Colonic mucosa (tissue), 4 donors: ENCODE results near the gene TMEM248. TPM values are rescaled to one million over a fixed set of nuclear protein-coding genes. Genes with fewer than 3 reads are reported as not detected.

ENCODE experiments used
- DNase-seq: peaks from one replicate; pipeline ENCODE4 v3.0.0-alpha.2; 2020
- H3K27ac ChIP-seq: fragments of 200-600 bp; one replicate; pipeline ENCODE4 v1.8.0; 2021
- H3K27me3 ChIP-seq: fragments of 200-600 bp; one replicate; pipeline ENCODE4 v1.8.0; 2021
- H3K36me3 ChIP-seq: fragments of 200-600 bp; one replicate; pipeline ENCODE4 v1.8.0; 2021
- H3K4me1 ChIP-seq: fragments of 200-600 bp; one replicate; pipeline ENCODE4 v1.8.0; 2021; ENCODE audit warnings: mild to moderate bottlenecking
- H3K4me3 ChIP-seq: fragments of 200-600 bp; one replicate; pipeline ENCODE4 v1.8.0; 2021
- H3K9ac ChIP-seq, 2 donors: one replicate each; pipeline ENCODE4 v1.7.0; 2013; ENCODE audit warnings: control low read depth in 2 of 2, low read depth in 2 of 2, low read length in 2 of 2
- H3K9me3 ChIP-seq: fragments of 200-600 bp; one replicate; pipeline ENCODE4 v1.8.0; 2021
- intact Hi-C: fragments of 100-400 bp; cut with DNase I; formaldehyde crosslinking; loops from one replicate; pipeline ENCODE4 v1.14.1; 2022
- total RNA-seq, 2 donors: library from RNA; stranded (reverse); fragmentation: NEBNext Ultra II Directional in 1 of 2; extraction: Animal tissue kit (Norgen Biotek cat#: 25700) in 1 of 2; gene quantifications; one replicate each; pipeline ENCODE4 v1.2.1, GENCODE V29; 2021
- TF ChIP-seq, protein P1 (sequence below): fragments of 200-600 bp; IDR thresholded peaks from one replicate; pipeline ENCODE4 v1.8.0; 2022; ENCODE audit warnings: antibody characterized with exemption, mild to moderate bottlenecking
- donor health status: healthy.
- donor health status: DM: no; HTN: no; CAD: no.
- donor health status: DM: no; HTN: no; CAD: no.

The TMEM248 gene
- total RNA-seq, 2 donors from 2014 or later: 108 to 122 TPM

DNA sequence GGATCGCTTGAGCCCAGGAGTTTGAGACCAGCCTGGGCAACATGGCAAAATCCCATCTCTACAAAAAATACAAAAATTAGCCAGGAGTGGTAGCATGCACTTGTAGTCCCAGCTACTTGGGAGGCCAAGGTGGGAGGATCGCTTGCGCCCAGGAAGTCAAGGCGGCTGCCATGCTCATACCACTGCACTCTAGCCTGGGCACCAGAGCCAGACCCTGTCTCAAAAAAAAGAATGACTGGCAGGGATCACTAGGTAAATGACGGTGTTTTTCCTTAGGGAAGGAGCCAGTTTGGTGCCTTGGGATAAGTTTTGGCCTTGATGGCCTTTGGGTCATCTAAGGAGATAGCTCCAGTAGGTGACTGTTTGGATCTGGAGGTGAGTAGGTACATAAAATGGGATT, 8.9 kb downstream of the TMEM248 start:
- TF ChIP-seq, protein P1, sequence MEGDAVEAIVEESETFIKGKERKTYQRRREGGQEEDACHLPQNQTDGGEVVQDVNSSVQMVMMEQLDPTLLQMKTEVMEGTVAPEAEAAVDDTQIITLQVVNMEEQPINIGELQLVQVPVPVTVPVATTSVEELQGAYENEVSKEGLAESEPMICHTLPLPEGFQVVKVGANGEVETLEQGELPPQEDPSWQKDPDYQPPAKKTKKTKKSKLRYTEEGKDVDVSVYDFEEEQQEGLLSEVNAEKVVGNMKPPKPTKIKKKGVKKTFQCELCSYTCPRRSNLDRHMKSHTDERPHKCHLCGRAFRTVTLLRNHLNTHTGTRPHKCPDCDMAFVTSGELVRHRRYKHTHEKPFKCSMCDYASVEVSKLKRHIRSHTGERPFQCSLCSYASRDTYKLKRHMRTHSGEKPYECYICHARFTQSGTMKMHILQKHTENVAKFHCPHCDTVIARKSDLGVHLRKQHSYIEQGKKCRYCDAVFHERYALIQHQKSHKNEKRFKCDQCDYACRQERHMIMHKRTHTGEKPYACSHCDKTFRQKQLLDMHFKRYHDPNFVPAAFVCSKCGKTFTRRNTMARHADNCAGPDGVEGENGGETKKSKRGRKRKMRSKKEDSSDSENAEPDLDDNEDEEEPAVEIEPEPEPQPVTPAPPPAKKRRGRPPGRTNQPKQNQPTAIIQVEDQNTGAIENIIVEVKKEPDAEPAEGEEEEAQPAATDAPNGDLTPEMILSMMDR: no peak
- intact Hi-C loops: no loop called here
- H3K36me3 ChIP-seq: no peaks in the 10 kb centered on the region
- H3K9ac ChIP-seq: no peak overlapping the region
- no peak overlapping the region for H3K4me3 ChIP-seq
- no peaks in the 10 kb centered on the region for H3K9me3 ChIP-seq
- no peak overlapping the region for H3K27ac ChIP-seq
- no peaks in the 10 kb centered on the region for H3K4me1 ChIP-seq
- no peak for DNase-seq
- no peaks in the 10 kb centered on the region for H3K27me3 ChIP-seq

DNA sequence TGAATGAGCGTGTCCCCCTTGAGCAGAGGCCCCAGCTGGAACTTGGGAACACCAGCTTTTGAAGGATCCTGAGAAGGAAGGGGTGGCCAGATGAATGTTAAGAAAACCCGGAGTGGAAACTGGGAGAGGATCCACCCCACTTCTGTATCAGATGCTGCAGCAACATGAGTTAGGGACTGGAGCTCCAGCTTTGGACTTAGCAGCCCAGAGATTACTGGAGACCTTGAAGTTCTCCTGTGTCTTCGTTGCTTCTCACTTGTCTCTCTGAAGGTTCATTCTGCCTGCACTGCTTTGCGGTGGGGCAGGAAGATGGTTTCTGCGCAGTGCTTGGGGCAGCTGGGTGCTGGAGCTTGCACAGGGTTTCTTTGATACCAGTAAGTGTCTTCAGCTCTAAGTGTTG, 9.3 kb downstream of the TMEM248 start:
- no peak for DNase-seq
- no peak overlapping the region for H3K27ac ChIP-seq
- H3K9me3 ChIP-seq: no peaks in the 10 kb centered on the region
- no peaks in the 10 kb centered on the region for H3K27me3 ChIP-seq
- no peak overlapping the region for H3K9ac ChIP-seq
- H3K4me1 ChIP-seq: no peaks in the 10 kb centered on the region
- intact Hi-C loops: no loop called here
- H3K4me3 ChIP-seq: no peak overlapping the region
- no peaks in the 10 kb centered on the region for H3K36me3 ChIP-seq
- TF ChIP-seq, protein P1: no peak

DNA sequence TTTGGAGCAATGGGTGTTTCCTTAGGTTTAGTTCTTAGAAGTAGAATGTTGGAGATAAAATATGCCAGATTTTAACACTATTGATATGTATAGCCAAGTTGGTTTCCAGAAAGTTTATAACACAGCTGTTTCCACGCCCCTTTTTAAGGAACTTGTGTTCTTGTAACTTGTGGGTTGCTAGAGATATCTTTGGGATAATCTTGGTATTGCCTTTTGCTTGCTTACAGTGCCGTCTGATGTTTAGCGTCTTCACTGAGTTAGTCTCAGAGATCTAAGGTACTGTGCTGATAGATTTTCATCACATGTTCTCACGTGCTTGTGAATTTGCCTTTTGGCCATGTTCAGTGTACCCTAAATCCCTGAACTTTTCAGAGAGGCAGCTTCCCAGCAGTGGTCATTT, 12.4 kb downstream of the TMEM248 start:
- TF ChIP-seq, protein P1: no peak
- H3K4me1 ChIP-seq: no peaks in the 10 kb centered on the region
- intact Hi-C loops: no loop called here

DNA sequence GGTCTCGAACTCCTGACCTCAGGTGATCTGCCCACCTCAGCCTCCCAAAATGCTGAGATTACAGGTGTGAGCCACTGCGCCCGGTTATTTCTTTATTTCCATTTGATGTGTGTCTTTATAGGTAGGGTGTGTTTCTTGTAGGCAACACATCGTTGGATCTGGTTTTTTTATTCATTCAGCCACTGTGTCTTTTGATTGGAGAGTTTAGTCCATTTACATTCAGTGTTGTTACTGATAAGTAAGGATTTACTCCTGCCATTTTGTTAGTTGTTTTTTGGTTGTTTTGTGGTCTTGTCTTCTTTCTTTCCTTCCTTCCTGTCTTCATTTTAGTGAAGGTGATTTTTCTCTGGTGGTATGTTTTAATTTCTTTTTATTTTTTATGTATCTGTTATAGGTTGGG, 16.9 kb downstream of the TMEM248 start:
- H3K9me3 ChIP-seq: no peaks in the 10 kb centered on the region
- DNase-seq: no peak
- TF ChIP-seq, protein P1: no peak
- H3K4me3 ChIP-seq: no peak overlapping the region
- peaks cover 9% of the 10 kb centered on the region for H3K36me3 ChIP-seq
- H3K9ac ChIP-seq: no peak overlapping the region
- H3K4me1 ChIP-seq: no peaks in the 10 kb centered on the region
- H3K27me3 ChIP-seq: no peaks in the 10 kb centered on the region
- intact Hi-C loops: no loop called here
- no peak overlapping the region for H3K27ac ChIP-seq

More for the DNA sequence above, 12.4 kb downstream of the TMEM248 start:
- no peak overlapping the region for H3K27ac ChIP-seq
- H3K27me3 ChIP-seq: no peaks in the 10 kb centered on the region
- no peaks in the 10 kb centered on the region for H3K9me3 ChIP-seq
- no peak overlapping the region for H3K4me3 ChIP-seq
- no peak for DNase-seq
- H3K9ac ChIP-seq: no peak overlapping the region
- no peaks in the 10 kb centered on the region for H3K36me3 ChIP-seq

DNA sequence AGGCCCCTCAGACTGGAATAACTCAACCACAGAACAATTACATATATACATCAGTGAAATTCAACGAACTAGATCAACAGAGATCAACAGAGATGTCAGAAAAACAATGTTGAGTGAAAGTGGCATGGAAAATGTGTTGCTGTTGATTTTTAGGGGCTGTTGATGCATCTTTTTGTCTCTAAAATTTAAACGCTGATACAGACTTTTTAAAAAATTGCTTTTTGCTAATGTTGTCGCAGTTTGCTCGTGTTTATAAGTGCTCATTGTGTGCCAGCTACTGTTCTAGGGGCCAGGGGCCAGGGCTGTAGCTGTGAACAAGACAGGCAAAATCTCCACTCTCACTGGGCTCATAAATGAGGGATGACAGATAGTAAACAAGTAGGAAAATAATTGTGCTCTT, 18.3 kb downstream of the TMEM248 start:
- TF ChIP-seq, protein P1: no peak
- H3K9me3 ChIP-seq: no peaks in the 10 kb centered on the region

More for the DNA sequence above, 18.3 kb downstream of the TMEM248 start:
- Histone ChIP-seq H3K36me3 (peaks cover 9% of the 10 kb centered on the region), H3K9ac (no peak overlapping the region), H3K4me3 (no peak overlapping the region), H3K4me1 (no peaks in the 10 kb centered on the region), H3K27ac (no peak overlapping the region), H3K27me3 (no peaks in the 10 kb centered on the region)
- no peak for DNase-seq
- intact Hi-C loops: no loop called here
